HAP-1 (cell line): ENCODE data around the gene LGALS1.

Experiments used
- DNase-seq, 2 experiments: peaks; one replicate each; pipeline ENCODE4 v3.0.0-alpha.2; 2016 to 2020; ENCODE audit warnings: low spot score in 2 of 2
- H3K27me3 ChIP-seq: fragments of 250-450 bp; sonication (Bioruptor Pico); 2 replicates; pipeline ENCODE4 v1.5.1; 2020; ENCODE audit warnings: low read depth, mild to moderate bottlenecking, moderate library complexity
- H3K36me3 ChIP-seq: fragments of 250-450 bp; sonication (Bioruptor Pico); replicated peaks from 2 replicates; pipeline ENCODE4 v1.5.1; 2020; ENCODE audit warnings: mild to moderate bottlenecking
- H3K4me1 ChIP-seq: fragments of 250-450 bp; sonication (Bioruptor Pico); 2 replicates; pipeline ENCODE4 v1.5.1; 2020; ENCODE audit warnings: mild to moderate bottlenecking
- H3K4me3 ChIP-seq: fragments of 250-450 bp; sonication (Bioruptor Pico); 2 replicates; pipeline ENCODE4 v1.5.1; 2020; ENCODE audit warnings: mild to moderate bottlenecking, moderate library complexity
- H3K9me3 ChIP-seq: fragments of 250-450 bp; sonication (Bioruptor Pico); 2 replicates; pipeline ENCODE4 v1.5.1; 2020; ENCODE audit warnings: mild to moderate bottlenecking, moderate library complexity
- in situ Hi-C: fragments of 300-500 bp; cut with MboI; formaldehyde crosslinking; loops from 3 replicates; pipeline ENCODE4 v1.14.3; 2020; ENCODE audit warnings: low sequenced_read_pairs, inconsistent platforms, mixed read lengths

Gene LGALS1

GRCh38 chr22:37674951-37675929 is at the start of gene LGALS1:
LGALS1 (plus strand) TSS chr22:37675636; CDS start chr22:37675703, 67 bp downstream.
- peak within 1 kb of the TSS; percentile 33 for H3K4me3 ChIP-seq
- in situ Hi-C loops, result no loop called here
- H3K27me3 ChIP-seq, result no peaks in the 10 kb centered on the region
- no peaks in the 10 kb centered on the region for H3K9me3 ChIP-seq
- H3K4me1 ChIP-seq, result peaks cover 27% of the 10 kb centered on the region
- no peaks in the 10 kb centered on the region for H3K36me3 ChIP-seq
- peak; percentile 71 to 94 for DNase-seq

DNA sequence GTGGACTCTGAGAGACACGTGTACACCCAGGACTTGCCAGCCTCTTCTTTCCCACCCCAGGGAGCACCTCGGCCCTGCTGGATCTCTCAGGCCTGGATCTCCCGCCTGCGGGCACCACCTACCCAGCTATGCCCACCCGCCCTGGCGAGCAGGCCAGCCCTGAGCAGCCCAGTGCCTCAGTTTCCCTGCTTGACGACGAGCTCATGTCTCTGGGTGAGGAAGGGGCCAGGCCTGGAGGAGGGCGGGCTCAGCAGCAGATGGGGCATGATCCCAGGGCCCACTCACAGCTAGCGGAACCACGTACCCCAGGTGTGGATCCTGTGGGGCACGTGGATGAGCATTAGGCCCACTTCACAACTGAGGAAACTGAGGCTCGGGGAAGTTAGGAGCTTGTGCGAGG is 49.7 kb upstream of the LGALS1 start:
- Histone ChIP-seq H3K9me3 (no peaks in the 10 kb centered on the region), H3K4me3 (no peak overlapping the region), H3K27me3 (no peaks in the 10 kb centered on the region), H3K36me3 (peaks cover 39% of the 10 kb centered on the region), H3K4me1 (no peaks in the 10 kb centered on the region)
- DNase-seq, result no peak
- in situ Hi-C loops, result no loop called here

GRCh38 chr22:37626144-37626543 is 49.3 kb upstream of the LGALS1 start:
- Histone ChIP-seq H3K27me3 (no peaks in the 10 kb centered on the region), H3K4me3 (no peak overlapping the region), H3K4me1 (no peaks in the 10 kb centered on the region), H3K9me3 (no peaks in the 10 kb centered on the region), H3K36me3 (peaks cover 38% of the 10 kb centered on the region)
- in situ Hi-C loops, result no loop called here
- DNase-seq, result no peak

- H3K9me3 ChIP-seq, result no peaks in the 10 kb centered on the region
- peaks cover 38% of the 10 kb centered on the region for H3K36me3 ChIP-seq
- H3K27me3 ChIP-seq, result no peaks in the 10 kb centered on the region
- H3K4me3 ChIP-seq, result no peak overlapping the region
- in situ Hi-C loops, result no loop called here
- no peaks in the 10 kb centered on the region for H3K4me1 ChIP-seq
- DNase-seq, result no peak
These were observed 48.8 kb upstream of the LGALS1 start for GRCh38 chr22:37626556-37627075.

GRCh38 chr22:37627121-37627520 is 48.3 kb upstream of the LGALS1 start:
- DNase-seq, result no peak
- in situ Hi-C loops, result no loop called here
- Histone ChIP-seq H3K9me3 (no peaks in the 10 kb centered on the region), H3K4me1 (no peaks in the 10 kb centered on the region), H3K27me3 (no peaks in the 10 kb centered on the region), H3K36me3 (peaks cover 39% of the 10 kb centered on the region), H3K4me3 (no peak overlapping the region)

DNA sequence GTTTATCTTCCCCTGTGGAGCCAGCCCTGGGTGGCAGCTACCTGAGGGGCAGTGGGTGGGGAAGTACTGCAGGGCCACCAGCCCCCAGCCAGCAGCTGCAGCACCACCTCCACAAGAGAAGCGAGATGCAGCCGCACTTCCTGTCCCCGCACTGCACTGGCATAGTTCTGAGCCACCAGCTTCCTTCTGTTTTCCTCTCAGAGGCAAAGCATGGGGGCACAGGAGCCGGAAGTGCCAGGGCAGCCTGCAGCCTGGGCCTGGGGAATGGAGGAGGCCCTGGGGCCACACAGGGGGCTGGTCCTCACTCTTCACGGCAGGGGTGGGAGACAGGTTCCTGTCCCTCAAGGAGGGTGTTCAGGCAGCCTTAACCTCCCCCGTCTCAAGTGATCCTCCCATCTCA is 47.9 kb upstream of the LGALS1 start:
- Histone ChIP-seq H3K27me3 (no peaks in the 10 kb centered on the region), H3K9me3 (no peaks in the 10 kb centered on the region), H3K4me1 (no peaks in the 10 kb centered on the region), H3K36me3 (peaks cover 41% of the 10 kb centered on the region), H3K4me3 (no peak overlapping the region)
- no peak for DNase-seq
- in situ Hi-C loops, result no loop called here

DNA sequence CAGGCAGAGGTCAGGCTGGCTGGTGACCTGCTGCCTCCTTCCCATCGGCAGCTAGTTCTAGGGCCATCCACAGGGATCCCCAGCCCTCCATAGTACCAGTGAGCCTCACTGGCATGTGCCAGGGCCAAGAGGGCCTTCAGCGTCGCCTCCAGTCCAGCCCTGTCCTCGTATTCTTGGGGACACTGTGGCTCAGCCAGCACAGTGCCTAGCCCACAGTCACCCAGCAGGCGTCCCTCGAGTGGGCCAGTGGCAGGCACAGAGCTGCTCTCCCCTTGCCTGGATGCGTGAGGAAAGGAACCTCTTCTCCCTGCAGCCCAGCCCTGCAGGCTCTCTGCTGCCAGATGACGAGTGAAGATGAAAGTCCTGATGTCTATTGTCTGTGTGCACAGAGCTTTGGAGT is 46.6 kb upstream of the LGALS1 start:
- Histone ChIP-seq H3K36me3 (peaks cover 34% of the 10 kb centered on the region), H3K4me1 (no peaks in the 10 kb centered on the region)
- in situ Hi-C loops, result no loop called here

DNA sequence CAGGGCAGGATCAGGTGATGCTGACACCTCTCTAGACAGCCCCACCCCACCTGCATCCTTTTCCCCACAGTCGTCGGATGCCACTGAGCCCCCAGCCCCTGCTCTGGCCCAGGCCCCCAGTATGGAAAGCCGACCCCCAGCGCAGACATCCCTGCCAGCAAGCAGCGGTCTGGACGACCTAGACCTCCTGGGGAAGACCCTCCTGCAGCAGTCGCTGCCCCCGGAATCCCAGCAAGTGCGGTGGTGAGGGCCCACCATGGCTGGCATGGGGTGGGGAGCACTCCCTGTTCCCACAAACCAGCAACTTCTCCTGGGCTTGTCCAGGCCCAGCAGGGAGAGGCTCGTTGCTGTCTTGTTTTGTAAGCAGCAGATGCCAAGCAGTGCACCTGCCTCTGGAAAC is 45.5 kb upstream of the LGALS1 start:
- H3K4me1 ChIP-seq, result no peaks in the 10 kb centered on the region
- H3K36me3 ChIP-seq, result peaks cover 25% of the 10 kb centered on the region
- DNase-seq, result no peak
- no peaks in the 10 kb centered on the region for H3K9me3 ChIP-seq
- H3K27me3 ChIP-seq, result no peaks in the 10 kb centered on the region
- no peak overlapping the region for H3K4me3 ChIP-seq
- in situ Hi-C loops, result no loop called here

More for the DNA sequence above, 46.6 kb upstream of the LGALS1 start:
- DNase-seq, result no peak
- Histone ChIP-seq H3K27me3 (no peaks in the 10 kb centered on the region), H3K4me3 (no peak overlapping the region), H3K9me3 (no peaks in the 10 kb centered on the region)

DNA sequence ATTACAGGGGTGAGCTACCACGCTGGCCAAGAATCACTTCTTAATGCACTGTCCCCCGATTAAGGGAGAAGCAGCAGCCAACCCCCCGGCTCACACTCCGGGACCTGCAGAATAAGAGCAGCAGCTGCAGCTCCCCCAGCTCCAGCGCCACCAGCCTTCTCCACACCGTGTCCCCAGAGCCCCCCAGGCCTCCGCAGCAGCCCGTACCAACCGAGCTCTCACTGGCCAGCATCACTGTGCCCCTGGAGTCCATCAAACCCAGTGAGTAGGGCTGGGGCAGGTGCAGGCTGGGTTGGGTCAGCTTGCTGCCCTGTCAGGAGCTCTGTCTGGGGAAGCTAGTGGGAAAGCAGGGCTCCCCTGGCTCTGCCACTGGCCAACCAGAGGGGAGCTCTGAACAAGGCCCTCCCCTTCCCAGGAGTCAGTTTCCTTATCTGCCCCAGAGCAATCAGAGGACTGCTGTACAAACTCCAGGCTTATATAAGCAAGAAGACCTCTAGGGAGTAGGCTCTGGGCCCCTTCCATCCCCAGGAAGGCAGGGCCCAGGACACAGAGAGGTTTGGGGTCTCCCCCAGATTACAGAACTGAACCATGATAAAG is 44.5 kb upstream of the LGALS1 start:
- no peak for DNase-seq
- H3K9me3 ChIP-seq, result no peaks in the 10 kb centered on the region
- no peaks in the 10 kb centered on the region for H3K27me3 ChIP-seq
- H3K36me3 ChIP-seq, result peaks cover 15% of the 10 kb centered on the region
- in situ Hi-C loops, result no loop called here
- H3K4me3 ChIP-seq, result no peak overlapping the region
- H3K4me1 ChIP-seq, result no peaks in the 10 kb centered on the region

GRCh38 chr22:37631448-37632173 is 43.8 kb upstream of the LGALS1 start:
- no peaks in the 10 kb centered on the region for H3K27me3 ChIP-seq

DNA sequence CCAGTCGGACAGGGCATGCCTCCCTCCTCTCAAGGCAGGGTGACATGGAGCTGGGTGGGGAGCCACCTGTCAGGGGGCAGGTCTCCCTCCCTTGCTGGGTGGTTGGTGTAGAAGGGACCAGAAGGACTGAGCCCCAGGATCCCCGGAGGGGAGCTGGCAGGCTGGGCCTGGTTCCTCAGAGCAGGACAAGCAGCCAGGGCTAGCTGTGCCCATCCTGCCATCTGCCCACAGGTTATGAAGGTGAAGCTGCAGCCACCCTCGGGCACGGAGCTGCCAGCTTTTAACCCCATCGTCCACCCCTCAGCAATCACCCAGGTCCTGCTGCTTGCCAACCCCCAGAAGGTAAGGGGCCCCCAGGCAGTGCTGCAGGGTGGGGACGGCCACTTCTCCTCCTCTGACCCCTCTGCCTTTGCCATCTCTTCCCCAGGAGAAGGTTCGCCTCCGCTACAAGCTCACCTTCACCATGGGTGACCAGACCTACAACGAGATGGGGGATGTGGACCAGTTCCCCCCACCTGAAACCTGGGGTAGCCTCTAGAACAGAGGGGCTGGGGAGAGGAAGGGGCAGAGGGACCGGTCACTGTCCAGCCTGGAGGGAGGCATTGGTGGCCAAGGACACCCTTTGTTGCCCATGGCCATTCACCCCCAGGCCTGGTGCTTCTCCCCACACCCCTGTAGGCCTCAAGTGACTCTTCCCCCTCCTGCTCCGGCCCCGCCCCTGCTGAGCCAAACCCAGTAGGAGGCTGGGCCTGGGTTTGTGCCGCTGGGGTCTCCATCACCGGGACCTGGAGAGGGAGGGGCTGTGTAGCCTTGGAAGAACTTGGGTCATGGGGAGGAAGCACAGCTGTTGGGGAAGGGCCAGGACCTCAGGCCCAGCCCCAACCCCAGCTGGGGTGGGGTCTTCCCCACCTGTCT is 43.0 kb upstream of the LGALS1 start:
- DNase-seq, result no peak
- Histone ChIP-seq H3K27me3 (no peaks in the 10 kb centered on the region), H3K4me1 (no peaks in the 10 kb centered on the region), H3K36me3 (peaks cover 14% of the 10 kb centered on the region), H3K4me3 (no peak overlapping the region), H3K9me3 (no peaks in the 10 kb centered on the region)
- in situ Hi-C loops, result no loop called here

More at GRCh38 chr22:37631448-37632173, 43.8 kb upstream of the LGALS1 start:
- Histone ChIP-seq H3K9me3 (no peaks in the 10 kb centered on the region), H3K36me3 (peaks cover 14% of the 10 kb centered on the region), H3K4me1 (no peaks in the 10 kb centered on the region), H3K4me3 (no peak overlapping the region)
- in situ Hi-C loops, result no loop called here
- DNase-seq, result no peak

GRCh38 chr22:37633089-37633624 is 42.3 kb upstream of the LGALS1 start:
- no peaks in the 10 kb centered on the region for H3K9me3 ChIP-seq
- H3K4me3 ChIP-seq, result no peak overlapping the region
- in situ Hi-C loops, result no loop called here
- H3K36me3 ChIP-seq, result peaks cover 14% of the 10 kb centered on the region
- H3K4me1 ChIP-seq, result no peaks in the 10 kb centered on the region
- no peak for DNase-seq
- H3K27me3 ChIP-seq, result no peaks in the 10 kb centered on the region
